GM13977 (cell line): ENCODE data around the gene SMIM11.
A peak's percentile ranks its signal among the peaks of the same experiment; 100 is the strongest.

Experiments
- DNase-seq: peaks from one replicate; pipeline ENCODE4 v3.0.0; 2012; ENCODE audit warnings: low spot score
- CTCF ChIP-seq: IDR thresholded peaks from 2 replicates; pipeline ENCODE4 v1.5.1; 2012; ENCODE audit warnings: mild to moderate bottlenecking, control low read depth; ENCODE audit not compliant: insufficient read depth; ENCODE audit errors: extremely low read depth, missing control alignments
- in situ Hi-C: fragments of 300-500 bp; cut with MboI; formaldehyde crosslinking; loops from one replicate; pipeline ENCODE4 v1.12.0; 2022; ENCODE audit warnings: low sequenced_read_pairs, low pct_unique_long_range_greater_than_20kb, mixed read lengths, inconsistent platforms; ENCODE audit not compliant: unreplicated experiment

The SMIM11 gene

GRCh38 chr21:34362136-34362444 lies 13.2 kb upstream of the SMIM11 start:
- TF ChIP-seq CTCF: no peak
- in situ Hi-C loops: no loop called here
- DNase-seq: no peak

GRCh38 chr21:34362670-34363069 lies 12.6 kb upstream of the SMIM11 start:
- TF ChIP-seq CTCF: no peak

GRCh38 chr21:34363733-34364132 lies 11.6 kb upstream of the SMIM11 start, which contains the start of gene KCNE2:
Gene KCNE2, plus strand, starts transcription at chr21:34364006. Its CDS starts 6,473 bp downstream, at chr21:34370479.
- in situ Hi-C loops: no loop called here
- DNase-seq: no peak
- no peak for TF ChIP-seq CTCF

More at GRCh38 chr21:34362670-34363069, 12.6 kb upstream of the SMIM11 start:
- in situ Hi-C loops: no loop called here
- no peak for DNase-seq

GRCh38 chr21:34364921-34365320 lies 10.4 kb upstream of the SMIM11 start:
- in situ Hi-C loops: no loop called here
- no peak for DNase-seq
- TF ChIP-seq CTCF: no peak

GRCh38 chr21:34365809-34366208 lies 9.5 kb upstream of the SMIM11 start:
- no peak for DNase-seq
- in situ Hi-C loops: no loop called here
- TF ChIP-seq CTCF: no peak

- in situ Hi-C loops: no loop called here
- TF ChIP-seq CTCF: peak; percentile 72
- DNase-seq: no peak
These were observed 7.9 kb upstream of the SMIM11 start for GRCh38 chr21:34367320-34367935.
